8988T (cell line): ENCODE results near the gene ANKZF1.

Experiments used
- DNase-seq: peaks from one replicate; pipeline ENCODE4 v3.0.0; 2011

ANKZF1 gene

DNA sequence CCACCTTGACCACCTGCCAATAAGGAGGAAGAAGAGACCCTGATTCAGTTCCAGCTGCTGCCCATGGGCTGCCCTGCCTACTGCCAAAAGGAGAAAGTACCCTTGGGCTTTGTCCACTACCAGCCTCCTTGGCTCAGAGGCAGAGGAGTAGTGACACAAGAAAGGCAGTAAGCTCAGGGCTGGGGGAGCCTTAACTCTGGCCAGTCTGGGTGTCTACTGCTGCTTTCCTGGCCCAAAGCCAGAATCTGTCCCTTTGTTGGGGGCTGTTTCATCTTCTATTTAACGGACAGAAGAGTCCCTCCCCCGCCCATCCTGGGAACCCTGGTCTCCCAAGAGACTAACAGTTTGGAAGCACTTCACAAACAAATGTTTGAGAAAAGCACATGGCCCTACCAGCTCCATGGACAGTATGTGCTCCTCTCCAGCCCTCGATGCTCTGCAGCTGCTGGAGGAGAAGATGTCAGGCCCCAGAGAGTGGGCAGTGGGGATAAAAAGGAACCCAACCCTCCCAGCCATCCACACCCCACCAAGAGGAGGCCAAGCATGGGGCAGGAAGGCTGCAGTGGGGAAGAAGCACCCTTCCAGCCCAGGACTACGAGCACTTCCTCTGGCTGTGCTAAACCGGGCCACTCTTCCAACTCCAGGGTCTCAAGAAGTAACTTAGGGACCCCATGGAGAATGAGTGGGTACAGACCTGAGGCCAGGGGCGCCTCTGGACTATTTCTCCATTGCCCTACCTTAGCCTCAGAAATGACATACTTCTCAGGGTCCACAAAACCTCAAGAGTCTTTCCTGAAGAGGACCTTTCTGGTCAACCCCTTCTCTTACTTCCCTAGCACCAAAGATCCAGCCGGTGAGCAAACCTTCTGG, 1.3 kb upstream of the ANKZF1 start:
- no peak for DNase-seq

DNA sequence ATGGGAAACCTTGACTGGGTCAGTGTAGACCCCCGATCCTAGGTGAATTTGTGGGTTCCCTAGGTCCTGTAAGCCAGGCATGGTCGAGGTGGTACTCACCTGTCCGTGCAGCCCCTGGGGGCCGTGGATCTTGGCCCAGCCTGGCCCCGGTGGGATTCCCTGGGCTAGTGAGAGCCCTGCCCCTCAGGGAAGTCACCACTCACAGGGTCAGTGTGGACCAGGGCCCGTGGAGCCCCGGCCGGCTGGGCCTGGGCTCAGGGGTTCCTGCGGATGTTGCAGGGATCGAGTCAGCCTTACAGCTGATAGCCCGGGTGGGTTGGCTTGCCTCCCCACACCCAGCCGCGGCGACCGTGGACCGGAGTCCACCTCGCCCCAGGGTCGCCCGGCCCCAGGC, 698 bp upstream of the ANKZF1 start:
- no peak for DNase-seq

DNA sequence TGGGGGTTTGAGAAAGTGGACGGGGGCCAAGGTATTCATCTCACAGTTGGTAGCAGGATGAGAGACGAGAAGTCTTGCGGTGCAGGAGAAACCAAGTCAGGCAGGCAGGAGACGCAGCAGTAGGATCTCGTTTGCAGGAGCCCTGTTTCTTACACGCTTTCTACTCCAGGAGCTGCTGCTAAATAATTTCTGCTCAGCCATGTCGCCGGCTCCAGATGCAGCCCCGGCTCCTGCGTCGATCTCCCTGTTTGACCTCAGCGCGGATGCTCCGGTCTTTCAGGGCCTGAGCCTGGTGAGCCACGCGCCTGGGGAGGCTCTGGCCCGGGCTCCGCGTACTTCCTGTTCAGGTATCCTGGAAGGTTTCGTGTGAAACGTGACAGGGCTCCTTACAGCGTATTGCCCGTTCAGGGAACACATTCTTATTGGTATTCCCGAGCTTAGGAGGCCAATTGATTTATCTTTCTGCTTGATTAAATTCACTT, 494 bp downstream of the ANKZF1 start:
- peak; percentile 60 for DNase-seq

DNA sequence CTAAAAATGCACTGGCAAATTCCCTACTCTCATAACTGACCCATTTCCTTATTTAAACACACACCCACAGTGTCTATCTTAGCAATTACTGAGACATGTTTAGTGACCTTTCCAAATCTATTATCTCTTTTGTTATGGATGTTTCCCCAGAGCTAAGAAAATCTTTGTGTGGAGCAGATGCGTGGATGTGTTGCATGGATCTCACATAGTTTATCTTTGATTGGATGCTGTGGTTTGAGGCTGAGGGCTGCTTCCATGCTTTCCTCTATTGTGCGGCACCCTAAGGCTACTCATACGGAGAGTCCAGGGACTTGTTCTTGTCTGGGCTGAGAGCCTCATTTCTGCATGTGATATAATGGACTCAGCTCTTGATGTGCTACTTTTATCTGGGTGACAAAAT, 4.7 kb downstream of the ANKZF1 start:
- DNase-seq, result no peak

DNA sequence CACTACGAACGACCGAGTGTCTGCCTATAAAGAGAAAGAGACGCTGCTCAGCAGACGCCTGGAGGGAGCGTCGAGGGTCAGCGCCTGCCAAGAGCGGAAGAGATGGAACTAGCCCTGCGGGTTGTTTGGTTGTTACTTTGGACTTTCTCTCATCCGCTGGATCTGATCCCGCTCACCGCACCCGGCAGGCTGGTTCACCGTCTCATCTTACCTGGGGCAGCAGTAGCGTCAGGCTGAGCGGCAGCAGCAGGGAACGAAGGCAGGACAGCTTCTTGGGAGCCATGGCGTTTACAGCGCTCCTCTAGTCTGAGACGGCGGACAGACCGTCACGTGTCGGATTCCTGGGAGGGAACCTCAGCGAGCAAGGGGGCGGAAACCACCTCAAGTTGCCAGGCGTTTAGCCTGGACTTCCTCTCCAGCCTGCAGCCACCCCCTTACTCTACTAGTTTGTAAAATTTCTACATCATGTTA, 13.7 kb downstream of the ANKZF1 start:
- no peak for DNase-seq

DNA sequence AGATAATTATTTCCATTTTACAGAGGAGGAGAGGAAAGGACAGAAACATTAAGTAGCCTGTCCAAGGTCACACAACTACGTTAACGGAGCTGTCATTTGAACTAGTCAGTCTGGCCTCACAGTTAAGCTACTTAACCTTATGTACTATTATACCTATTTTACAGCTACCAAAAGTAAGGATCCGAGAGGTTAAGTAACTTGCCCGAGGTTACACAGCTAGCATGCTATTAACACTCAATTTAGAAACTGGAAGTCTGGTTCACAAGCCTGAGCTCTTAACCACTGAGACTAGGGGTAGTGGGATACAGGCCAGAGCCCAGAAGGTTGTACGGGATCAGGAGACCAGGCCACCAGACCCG, 15.2 kb downstream of the ANKZF1 start:
- DNase-seq, result no peak

DNA sequence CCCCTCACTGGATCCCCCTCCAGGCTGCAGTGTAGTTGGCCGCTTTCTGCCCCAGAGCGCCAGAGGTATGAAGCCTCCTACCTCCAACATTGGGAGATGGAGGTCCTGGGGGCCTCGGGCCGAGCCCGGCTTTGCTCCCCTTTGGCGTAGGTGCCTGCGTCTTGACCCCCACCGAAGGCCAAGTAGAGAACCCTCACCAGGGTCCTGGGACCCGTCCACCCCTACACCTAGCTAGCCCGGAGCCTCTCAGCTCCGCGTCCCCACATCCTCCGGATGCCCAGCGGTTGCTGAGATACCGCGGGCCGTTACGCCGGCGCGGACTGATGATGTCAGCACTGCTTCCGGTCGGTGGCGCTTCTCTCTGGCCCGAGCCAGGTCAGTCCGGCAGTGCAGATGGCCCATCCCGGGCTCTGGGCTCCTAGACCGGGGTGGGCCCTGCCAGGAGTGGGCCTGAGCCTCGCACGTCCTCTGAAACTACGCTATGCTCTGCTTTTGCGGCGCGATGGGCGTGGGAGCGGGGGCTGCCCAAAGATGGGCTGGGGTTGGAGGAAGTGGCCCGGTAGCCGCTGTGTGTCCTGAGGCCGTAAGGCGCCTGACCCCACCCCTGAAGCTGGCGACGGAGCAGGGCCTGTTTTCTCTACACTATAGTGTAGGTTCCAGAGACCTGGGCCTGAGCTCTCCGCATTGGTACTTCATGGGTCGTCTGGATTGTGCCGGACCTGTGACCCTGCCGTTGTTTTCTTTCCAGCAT, 15.7 kb downstream of the ANKZF1 start, which contains the start of the genes GLB1L and STK16:
Gene GLB1L (minus strand): TSS at position 297 of the 751 bp plus-strand sequence. CDS start 1,871 bp downstream, outside the sequence.
Gene STK16 (plus strand): TSS at position 332 of the 751 bp plus-strand sequence. CDS start 521 bp downstream, outside the sequence.
- peak; percentile 98 for DNase-seq

DNA sequence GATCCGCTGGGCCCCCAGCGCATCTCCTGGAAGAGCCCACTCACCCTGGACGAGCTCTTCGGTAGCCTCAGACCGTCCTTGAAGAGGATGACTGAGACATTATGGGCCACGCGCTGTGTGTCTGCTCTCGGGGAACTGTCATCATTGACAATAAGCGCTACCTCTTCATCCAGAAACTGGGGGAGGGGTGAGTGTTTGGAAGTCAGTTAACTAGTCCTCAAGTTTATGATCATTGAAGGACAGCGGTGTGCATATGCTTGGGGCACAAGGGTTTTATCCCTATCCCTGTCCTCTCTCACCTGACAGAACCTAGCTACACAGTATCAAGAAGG, 16.3 kb downstream of the ANKZF1 start:
- DNase-seq, result no peak

DNA sequence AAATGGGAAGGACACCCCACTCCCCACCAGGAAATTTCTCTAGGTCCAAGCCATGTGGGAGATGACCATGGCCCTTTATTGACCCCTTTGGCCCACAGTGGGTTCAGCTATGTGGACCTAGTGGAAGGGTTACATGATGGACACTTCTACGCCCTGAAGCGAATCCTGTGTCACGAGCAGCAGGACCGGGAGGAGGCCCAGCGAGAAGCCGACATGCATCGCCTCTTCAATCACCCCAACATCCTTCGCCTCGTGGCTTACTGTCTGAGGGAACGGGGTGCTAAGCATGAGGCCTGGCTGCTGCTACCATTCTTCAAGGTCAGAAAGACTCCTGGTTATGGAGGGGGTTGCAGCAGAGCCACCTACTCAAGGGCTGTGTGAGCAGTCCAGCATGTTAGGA, 17.0 kb downstream of the ANKZF1 start:
- DNase-seq, result no peak

DNA sequence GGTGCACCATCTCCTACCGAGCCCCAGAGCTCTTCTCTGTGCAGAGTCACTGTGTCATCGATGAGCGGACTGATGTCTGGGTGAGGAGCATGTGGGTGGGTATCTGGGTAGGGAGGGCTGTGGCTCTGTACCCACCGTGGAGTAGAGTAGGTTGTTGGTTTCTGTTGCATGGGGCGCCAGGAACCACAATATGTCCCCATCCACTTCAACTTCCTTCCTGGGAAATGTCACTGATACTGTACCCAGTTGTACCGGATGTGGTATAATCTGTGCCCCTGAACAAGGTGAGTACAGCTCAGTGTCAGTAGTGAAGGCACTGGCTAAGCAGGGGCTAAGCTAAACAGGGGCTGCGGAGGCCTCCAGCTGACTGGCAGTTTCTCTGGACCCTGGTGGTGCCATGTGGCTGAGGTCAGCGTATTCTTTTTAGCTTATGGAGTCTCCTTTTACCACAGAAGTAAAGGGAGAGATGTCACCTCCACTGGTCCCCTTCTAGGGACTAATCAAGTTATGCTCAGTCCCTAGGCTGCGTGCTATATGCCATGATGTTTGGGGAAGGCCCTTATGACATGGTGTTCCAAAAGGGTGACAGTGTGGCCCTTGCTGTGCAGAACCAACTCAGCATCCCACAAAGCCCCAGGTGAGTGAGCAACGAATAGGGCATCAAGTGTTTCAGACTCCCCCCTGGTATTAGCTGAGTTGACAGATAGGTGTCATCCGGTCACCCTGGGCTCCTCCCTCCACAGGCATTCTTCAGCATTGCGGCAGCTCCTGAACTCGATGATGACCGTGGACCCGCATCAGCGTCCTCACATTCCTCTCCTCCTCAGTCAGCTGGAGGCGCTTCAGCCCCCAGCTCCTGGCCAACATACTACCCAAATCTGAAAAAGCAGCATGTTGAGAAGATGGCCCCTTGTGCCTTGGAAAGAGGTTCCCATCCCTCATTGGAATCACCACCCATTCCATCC, 18.4 kb downstream of the ANKZF1 start:
- DNase-seq, result no peak

DNA sequence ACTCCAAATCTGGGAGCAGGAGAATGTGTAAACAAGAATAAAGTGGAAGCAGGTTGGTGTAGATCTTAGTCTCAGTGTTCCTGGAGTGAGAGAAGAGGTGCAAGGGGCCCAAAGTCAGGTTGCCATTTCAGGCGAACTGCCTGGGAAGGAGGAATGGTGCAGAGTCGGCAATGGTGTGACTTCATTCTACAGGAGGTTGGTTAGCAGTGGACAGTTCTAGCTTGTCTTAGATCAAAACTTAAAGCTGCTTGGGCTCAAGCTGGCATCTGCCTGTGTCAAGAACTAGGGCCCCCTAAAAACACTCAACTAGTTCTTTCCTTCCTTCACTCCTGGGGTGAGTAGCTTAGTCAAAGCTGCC, 19.2 kb downstream of the ANKZF1 start:
- DNase-seq, result no peak

DNA sequence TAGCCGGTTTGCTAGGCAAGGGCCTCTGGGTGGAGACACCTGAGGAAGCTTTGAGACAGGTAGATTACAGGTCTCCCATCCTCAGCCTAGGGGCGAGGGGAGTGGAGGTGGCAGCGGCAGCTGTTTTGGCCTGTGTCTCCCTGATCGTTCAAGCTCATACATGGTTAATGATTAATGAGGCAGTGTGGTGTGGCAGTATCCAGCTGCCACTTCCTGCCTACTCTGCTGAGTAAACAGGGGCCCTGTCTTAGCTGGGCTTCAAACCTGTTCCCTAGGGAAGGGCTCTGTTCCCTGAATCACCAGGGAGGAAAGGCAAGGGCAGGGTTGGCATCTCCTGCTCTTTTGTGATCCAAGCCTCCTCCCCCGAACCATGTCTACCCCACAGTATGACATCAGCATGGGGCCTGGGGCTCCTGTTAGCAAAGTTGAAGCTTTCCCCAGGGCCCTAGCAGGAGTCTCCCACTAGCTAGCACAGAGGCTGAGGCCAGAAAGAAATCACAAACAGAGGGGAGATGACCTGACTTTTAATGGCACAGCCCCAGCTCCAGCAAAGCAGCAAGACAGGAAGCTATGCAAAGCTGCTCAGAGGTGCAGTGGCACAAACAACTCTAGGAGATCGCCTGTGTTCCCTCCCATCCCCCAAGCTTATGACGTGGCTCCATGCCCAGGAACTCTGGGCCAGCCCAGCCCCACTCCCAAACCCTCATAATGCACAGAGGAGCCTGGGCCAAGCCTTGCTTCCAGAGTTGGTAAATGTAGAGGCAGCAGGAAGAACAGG, 19.8 kb downstream of the ANKZF1 start:
- DNase-seq, result no peak

DNA sequence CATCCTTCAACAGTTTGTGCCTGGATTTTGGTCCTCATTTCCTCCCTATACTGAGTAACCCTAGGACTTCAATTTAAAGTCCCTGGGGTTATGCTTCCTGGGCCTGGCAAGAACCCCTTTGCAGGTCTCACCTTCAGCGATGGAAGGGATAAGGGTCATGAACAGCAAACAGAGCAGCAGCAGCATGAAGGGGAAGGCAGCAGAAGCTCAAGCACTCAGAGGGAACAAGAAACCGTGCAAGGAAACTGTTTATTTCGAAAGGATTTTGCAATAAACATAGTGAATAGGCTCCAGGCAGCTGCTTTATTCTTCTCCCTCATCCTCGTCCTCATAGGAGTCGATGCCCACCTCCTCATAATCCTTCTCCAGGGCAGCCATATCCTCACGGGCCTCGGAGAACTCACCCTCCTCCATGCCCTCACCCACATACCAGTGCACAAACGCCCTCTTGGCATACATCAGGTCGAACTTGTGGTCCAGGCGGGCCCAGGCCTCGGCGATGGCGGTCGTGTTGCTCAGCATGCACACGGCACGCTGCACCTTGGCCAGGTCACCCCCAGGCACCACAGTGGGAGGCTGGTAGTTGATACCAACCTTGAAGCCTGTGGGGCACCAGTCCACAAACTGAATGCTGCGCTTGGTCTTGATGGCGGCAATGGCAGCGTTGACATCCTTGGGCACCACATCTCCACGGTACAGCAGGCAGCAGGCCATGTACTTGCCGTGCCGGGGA, 20.6 kb downstream of the ANKZF1 start:
- DNase-seq, result no peak

DNA sequence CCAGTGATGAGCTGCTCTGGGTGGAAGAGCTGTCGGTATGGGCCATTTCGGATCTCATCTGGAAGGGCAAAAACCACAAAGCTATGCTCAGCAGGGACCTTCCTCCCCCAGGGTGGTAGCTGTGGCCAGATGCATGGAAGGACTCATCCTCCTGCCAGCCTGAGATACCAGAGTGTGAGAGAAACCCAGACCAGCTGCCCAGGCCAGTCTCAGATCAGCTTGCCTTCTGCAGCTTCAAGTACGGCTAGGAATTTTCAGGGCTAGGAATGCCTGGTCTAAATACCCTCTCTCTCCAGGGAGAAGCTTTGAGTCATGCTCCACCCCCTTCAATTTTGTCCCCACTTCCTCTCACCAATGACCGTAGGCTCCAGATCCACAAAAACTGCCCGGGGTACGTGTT, 22.1 kb downstream of the ANKZF1 start:
- no peak for DNase-seq

DNA sequence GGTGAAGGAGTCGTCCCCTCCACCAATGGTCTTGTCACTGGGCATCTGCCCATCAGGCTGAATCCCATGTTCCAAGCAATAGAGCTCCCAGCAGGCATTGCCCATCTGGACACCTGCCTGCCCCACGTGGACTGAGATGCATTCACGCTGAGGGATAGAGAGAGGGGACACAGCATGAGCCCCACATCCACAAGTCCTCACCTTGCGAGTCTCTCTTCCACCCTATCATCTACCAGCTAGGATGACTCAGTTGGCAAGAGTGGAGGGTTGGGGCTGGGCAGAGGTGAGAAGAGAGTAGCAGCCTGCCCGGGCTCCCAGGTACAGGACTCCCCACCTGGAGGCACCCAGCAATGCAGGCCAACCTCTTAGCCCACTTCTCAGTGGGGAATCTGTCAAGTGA, 22.5 kb downstream of the ANKZF1 start:
- DNase-seq, result no peak

DNA sequence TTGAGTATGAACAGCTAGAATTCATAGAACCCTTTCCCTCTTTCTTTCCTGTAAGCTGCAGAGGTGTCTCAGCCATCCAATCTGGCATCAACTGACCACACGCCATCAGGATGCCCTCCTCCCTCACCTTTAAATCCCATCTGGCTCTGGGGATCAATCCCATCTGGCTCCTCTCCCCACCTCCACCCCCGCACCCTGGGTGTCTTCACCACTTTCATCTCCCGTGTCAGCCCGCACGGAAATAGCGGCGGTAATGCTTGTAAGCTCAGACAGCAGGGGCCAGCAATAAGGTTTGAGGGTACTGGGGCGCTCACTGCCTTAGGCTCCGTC, 22.9 kb downstream of the ANKZF1 start:
- DNase-seq, result no peak

DNA sequence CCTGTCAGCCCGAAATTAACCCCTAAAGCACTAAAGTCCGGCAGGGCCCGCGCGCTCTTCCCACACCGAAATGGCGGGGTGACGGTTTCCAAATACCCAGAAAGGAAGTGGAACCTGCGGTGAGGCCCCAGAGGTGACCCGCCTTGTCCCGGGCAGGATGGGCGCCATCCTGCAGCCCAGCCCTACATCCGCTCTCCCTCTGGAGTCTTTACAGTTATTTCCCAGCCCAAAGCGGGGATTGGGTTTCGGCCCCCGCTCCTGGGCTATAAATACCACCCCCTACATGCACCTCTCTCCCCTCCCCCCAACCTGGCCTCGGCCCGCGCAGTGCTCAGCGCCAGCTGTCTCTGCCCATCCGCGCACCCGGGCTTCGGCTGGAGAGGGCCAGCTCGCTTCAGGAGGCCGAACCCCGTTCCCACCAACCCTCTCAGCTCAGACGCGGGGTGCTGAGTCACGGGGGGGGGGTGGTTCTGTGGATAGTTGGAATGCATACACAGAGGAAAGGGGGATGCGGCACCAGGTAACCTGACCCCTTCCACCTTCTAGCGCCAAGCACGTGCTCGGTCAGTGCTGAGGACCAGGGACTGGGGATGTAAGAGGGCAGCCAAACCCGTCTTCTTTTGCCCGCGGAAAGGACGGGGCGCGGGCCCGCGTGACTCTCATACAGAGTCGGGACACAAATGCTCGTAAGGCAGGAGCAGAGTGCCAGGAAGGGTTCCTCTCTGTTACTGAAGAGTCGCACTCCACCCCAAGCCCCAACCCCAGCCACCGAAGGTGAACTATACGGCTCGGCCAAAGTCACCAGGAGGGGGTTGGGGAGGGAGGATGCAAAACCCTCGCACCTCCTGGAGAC, 23.5 kb downstream of the ANKZF1 start, which contains the start of gene TUBA4B:
Gene TUBA4B (plus strand): TSS at position 344 of the 853 bp plus-strand sequence. CDS start 165 bp downstream, at position 509.
- no peak for DNase-seq

DNA sequence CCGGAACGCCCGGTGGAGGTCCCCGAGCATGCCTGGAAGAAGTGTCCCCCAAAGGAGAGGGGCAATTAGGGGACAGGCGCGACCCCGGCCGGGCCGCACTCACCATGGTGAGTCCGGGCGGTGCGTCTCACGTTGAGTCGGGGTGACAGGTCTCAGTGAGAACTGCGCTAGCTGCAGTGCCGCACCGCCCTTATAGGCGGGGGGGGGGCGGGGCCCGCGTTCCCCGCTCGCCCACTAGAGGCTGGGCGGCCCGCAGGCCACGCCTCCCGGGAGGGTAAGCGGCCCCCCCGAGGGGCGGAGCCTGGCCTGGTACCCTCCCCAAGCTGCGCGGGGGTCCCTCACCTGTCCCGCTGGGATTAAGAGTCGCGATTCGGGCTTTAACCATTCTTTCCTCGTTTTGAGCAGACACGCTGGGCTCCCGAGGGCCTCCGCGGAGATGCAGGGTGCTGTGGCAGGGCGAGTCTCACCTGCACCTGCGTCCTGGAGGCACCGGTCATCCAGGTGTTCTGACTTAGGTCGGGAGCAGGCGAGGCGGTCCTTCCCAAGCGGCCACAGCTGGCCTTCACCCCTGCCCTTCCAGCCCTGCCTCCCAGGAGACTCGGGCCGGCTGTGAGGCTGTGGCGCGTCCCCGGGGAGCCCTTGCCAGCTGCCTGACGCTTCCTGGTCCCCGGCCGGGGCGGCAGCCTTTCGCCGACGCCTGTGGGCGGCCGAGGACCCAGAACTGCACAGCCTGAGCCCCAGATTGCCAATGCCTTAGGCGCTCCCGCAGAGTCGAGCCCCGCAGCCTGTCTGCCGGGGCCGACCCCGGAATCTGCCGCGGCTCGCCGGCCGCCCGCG, 24.4 kb downstream of the ANKZF1 start, which contains the start of gene TUBA4A:
Gene TUBA4A (minus strand): TSS at position 166 of the 837 bp plus-strand sequence. CDS start 60 bp downstream, at position 106.
- peak; percentile 92 for DNase-seq

DNA sequence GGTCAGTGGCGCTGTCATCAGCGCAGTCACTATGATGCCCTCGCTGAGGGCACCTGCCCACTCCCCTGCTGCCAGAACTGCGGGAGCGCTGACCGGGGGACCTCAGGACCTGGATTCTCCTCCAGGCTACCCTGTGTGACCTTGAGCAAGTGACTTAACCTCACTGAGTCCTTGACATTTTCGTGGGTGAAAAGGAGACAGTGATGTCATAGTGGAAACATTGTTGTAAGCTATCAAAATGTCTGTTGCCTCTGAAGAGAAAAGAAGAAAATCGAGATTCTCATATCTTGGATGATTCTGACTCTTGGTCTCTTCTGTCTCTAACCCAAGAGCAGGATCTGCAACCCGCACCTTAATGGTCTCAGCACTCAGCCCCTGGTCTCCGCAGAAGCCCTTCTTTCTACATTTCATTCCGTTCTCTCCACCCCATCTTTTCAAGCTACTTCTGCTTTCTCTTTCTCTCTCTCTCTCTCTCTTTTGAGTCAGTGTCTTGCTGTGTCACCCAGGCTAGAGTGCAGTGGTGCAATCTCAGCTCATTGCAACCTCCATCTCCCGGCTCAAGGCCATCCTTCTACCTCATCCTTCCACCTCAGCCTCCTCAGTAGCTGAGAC, 25.1 kb downstream of the ANKZF1 start:
- DNase-seq, result no peak
